ENCODE measurements around the gene LSMEM2.
A peak's percentile ranks its signal among the peaks of the same experiment; 100 is the strongest.

DNA sequence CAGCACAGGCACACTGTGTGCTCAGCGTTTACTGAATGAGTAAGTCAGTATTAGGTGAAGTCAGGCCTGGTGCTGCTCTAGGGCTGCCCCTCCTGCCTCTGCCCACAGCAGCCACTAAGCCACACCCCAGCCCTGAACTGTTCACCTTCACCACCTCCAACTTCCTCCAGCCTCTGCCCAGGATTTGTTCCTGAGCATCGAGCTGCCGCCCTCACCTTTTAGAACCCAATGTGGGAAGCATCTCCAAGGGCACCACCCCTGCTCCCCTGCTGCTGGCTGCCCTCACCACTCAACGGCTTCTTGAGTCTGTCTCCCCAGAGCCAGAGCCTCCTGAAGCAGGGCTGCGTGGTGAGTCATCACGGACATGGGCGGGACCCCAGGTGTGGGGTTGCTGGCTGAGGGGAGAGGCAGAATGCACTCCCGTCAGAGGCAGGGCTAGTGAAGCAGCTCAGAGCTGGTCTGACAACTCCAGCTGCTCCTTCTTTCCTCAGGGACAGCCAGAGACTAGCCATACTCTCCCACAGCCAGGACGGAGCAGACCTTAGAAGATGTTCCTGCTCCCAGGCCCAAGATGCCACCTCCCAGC lies 37.9 kb downstream of the LSMEM2 start:
- no peak for TF ChIP-seq CTCF (IDR thresholded peaks at IDR 0.05)
- peak in 1 of 2 donors; percentile 26 for TF ChIP-seq POLR2A (IDR thresholded peaks at IDR 0.05)

All from uterus (tissue), 2 donors.